Activated CD8-positive, alpha-beta T cell treated with anti-CD3 and anti-CD28 coated beads for 36 hours (primary cell): ENCODE results near the gene TAX1BP3. TPM values are rescaled to one million over a fixed set of nuclear protein-coding genes. Genes with fewer than 3 reads are reported as not detected.

Experiments used
- ATAC-seq: fragments of 200-7000 bp; cut with Tn5 transposase; one replicate; pipeline ENCODE4 v1.10.0; 2021; ENCODE audit warnings: mild to moderate bottlenecking, moderate library complexity
- CTCF ChIA-PET: fragments of 350-600 bp; sonication (Branson Sonifier 250); formaldehyde crosslinking; loops from one replicate; lab custom pipeline; 2021; ENCODE audit warnings: antibody characterized with exemption; lab: Charles Lee
- POLR2A ChIA-PET: fragments of 350-600 bp; sonication (Branson Sonifier 250); formaldehyde crosslinking; loops from one replicate; lab custom pipeline; 2021; ENCODE audit warnings: antibody characterized with exemption; lab: Charles Lee
- DNase-seq: peaks from one replicate; pipeline ENCODE4 v3.0.0-alpha.2; 2020
- H3K27ac Mint-ChIP-seq: one replicate; pipeline ENCODE4 v1.8.0; 2021; ENCODE audit warnings: mild to moderate bottlenecking, mixed read lengths
- H3K27me3 Mint-ChIP-seq: one replicate; pipeline ENCODE4 v1.8.0; 2021; ENCODE audit warnings: mixed read lengths
- H3K36me3 Mint-ChIP-seq: one replicate; pipeline ENCODE4 v1.8.0; 2021; ENCODE audit warnings: low read depth, mixed read lengths
- H3K4me1 Mint-ChIP-seq: one replicate; pipeline ENCODE4 v1.8.0; 2021; ENCODE audit warnings: low read depth, mixed read lengths
- H3K4me3 Mint-ChIP-seq: one replicate; pipeline ENCODE4 v1.8.0; 2021; ENCODE audit warnings: mild to moderate bottlenecking, moderate library complexity, mixed read lengths
- H3K9me3 Mint-ChIP-seq: one replicate; pipeline ENCODE4 v1.8.0; 2021; ENCODE audit warnings: mixed read lengths
- CTCF ChIP-seq: fragments of 200-600 bp; IDR thresholded peaks from one replicate; pipeline ENCODE4 v1.8.0; 2022; ENCODE audit warnings: antibody characterized with exemption, mild to moderate bottlenecking
- intact Hi-C: fragments of 100-400 bp; cut with micrococcal nuclease; formaldehyde crosslinking; loops from one replicate; pipeline ENCODE4 v1.10.0; 2022
- total RNA-seq, 2 experiments: library from RNA; stranded (reverse); gene quantifications; one replicate each; pipeline ENCODE4 v1.2.3, GENCODE V29; 2021

TAX1BP3 gene
- total RNA-seq, 2 experiments from 2014 or later = 14.3 to 15.1 TPM

DNA sequence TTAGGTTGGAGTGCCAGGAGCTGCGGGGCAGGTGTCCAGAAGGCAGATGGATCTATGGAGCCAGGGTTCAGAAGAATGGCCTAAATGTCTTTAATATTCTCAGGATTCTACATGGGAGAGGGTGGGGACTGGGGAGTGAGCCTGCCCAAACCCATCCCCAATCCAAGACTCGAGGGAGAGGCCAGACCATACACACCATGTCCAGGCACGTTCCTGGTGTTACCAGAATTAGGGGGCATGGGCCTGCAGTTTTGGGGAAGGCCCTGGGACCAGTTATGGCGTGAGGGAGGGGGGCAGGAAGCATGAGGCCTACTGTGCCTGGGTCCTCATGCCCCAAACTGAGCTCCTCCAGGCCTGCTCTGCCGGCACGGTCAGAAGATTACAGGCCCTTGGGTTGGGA is 1.9 kb downstream of the TAX1BP3 start:
- Mint-ChIP-seq H3K36me3 (peaks cover 9% of the 10 kb centered on the region), H3K4me3 (no peak overlapping the region), H3K9me3 (no peaks in the 10 kb centered on the region), H3K27me3 (no peaks in the 10 kb centered on the region), H3K27ac (no peak overlapping the region), H3K4me1 (peaks cover 14% of the 10 kb centered on the region)
- TF ChIP-seq CTCF = no peak
- intact Hi-C loops = no loop called here
- CTCF ChIA-PET = interaction anchor here (1.0 kb wide), 1 partner anchor 162 kb away, joined by 4 read pairs; no protein-coding TSS in a partner anchor
- no peak for ATAC-seq
- POLR2A ChIA-PET = interaction anchor here (0.6 to 1.9 kb wide), 6 partner anchors 9 to 57 kb away, joined by 3 to 10 read pairs (median 4); partner anchors contain the start of genes CTNS and TRPV1
- DNase-seq = no peak

- intact Hi-C loops = no loop called here
- no peak for TF ChIP-seq CTCF
- Mint-ChIP-seq H3K36me3 (peaks cover 9% of the 10 kb centered on the region), H3K27me3 (no peaks in the 10 kb centered on the region), H3K27ac (no peak overlapping the region), H3K4me1 (peaks cover 14% of the 10 kb centered on the region), H3K4me3 (no peak overlapping the region), H3K9me3 (no peaks in the 10 kb centered on the region)
- ATAC-seq (no peak), DNase-seq (no peak)
- CTCF ChIA-PET = no interaction called here
- POLR2A ChIA-PET = no interaction called here
Observed at GRCh38 chr17:3665834-3666233, 2.5 kb downstream of the TAX1BP3 start.

DNA sequence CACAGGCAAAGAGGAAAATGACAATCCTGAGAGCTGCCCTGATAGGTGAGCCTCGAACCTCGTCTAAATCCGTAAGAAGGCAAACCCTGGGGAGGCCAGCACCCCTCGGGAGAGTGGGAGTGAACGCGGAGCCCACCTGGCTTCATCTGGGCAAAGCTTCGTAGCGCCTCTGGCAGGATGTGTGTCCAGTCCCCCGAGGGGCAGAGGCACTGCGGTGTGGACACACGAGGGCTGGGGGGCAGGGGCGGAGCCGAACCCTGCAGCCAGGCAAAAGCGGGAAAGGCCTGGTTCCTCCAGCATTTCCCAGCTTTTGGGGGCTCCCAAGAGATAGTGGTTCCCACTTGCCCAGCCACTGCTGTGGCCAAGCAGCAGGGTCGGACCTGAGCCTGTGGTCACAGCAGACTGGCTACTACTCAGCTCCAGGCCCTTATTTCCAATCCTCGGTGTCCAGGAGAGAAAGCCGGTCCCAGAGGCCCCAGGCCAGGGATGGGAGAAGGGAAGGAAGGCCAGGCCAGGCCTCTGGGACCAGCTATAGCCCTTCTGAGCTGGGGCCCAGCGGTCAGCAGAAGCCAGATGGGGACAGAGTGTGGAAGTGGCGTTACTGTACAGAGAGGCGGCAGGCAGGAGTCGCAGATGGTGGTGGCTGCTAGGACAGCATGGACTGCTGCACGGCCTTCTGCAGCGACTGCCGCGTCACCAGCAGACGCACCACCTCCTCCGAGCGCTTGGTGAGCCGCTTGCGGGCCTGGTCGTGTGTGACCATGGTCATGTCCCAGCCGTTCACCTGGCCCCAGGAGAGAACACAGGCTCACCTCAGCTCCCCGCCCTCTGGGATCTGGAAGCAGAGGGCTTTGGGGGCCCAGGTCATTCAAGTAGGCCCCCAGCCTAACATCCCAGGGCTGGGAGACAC is 5.0 kb downstream of the TAX1BP3 start:
- Mint-ChIP-seq H3K36me3 (no peaks in the 10 kb centered on the region), H3K27me3 (no peaks in the 10 kb centered on the region), H3K4me3 (no peak overlapping the region), H3K9me3 (no peaks in the 10 kb centered on the region), H3K4me1 (peaks cover 6% of the 10 kb centered on the region), H3K27ac (no peak overlapping the region)
- CTCF ChIA-PET = interaction anchor here (0.6 to 2.0 kb wide), 2 partner anchors 15 to 275 kb away, joined by 3 to 5 read pairs; no protein-coding TSS in a partner anchor
- no peak for TF ChIP-seq CTCF
- DNase-seq (no peak), ATAC-seq (no peak)
- intact Hi-C loops = no loop called here
- POLR2A ChIA-PET = interaction anchor here (0.6 kb wide), 1 partner anchor 520 kb away, joined by 3 read pairs; no protein-coding TSS in a partner anchor

DNA sequence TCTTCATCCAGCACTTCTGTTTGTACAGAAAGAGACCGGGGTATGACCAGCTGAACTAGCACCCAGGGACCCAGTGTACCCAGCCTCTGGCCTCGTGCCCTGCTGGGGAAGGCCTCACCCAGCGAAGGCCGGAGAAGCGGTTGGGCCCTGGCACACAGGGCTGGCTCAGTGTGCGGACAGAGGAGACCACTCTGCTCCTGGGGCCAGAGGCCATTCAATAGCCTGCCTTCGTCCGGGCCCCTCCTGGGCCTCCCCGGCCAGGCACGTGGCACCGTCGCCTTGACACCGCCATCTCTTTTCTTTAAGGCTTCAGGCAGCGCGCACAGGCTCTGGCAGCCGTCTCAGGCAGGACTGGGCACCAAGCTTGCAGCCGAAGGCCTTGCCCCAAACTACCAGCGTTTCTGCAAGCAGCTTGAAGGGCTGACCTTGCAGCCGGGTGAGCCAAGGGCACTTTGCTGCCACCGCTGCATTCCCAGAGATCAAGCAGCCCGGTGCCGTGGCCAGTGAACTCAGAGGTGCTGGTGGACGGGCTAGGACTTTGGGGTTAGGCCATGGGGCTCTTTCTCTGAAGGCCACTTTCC is 8.0 kb downstream of the TAX1BP3 start:
- Mint-ChIP-seq H3K36me3 (no peaks in the 10 kb centered on the region), H3K27me3 (no peaks in the 10 kb centered on the region), H3K9me3 (no peaks in the 10 kb centered on the region), H3K4me3 (no peak overlapping the region), H3K4me1 (no peaks in the 10 kb centered on the region), H3K27ac (no peak overlapping the region)
- DNase-seq (no peak), ATAC-seq (no peak)
- POLR2A ChIA-PET = interaction anchor here (1.0 kb wide), 1 partner anchor 91 kb away, joined by 3 read pairs; no protein-coding TSS in a partner anchor
- no peak for TF ChIP-seq CTCF
- CTCF ChIA-PET = interaction anchor here (1.2 kb wide), 1 partner anchor 12 kb away, joined by 3 read pairs; no protein-coding TSS in a partner anchor
- intact Hi-C loops = no loop called here
